SK-N-SH treated with all-trans-retinoic acid at 6 μM for 48 hours (cell line): ENCODE measurements around the gene TRAIP.

ENCODE experiments used
- ATAC-seq: fragments of 200-7000 bp; cut with Tn5 transposase; 3 replicates; pipeline ENCODE4 v1.9.1; 2020; ENCODE audit warnings: mild to moderate bottlenecking, moderate library complexity
- ARNTL ChIP-seq: fragments of 450-650 bp; formaldehyde crosslinking; IDR thresholded peaks from 2 replicates; pipeline ENCODE4 v1.5.0; 2020; ENCODE audit warnings: low read depth, mild to moderate bottlenecking, moderate library complexity, borderline replicate concordance
- CSDC2 ChIP-seq: fragments of 250-450 bp; sonication (Bioruptor Pico); IDR thresholded peaks from 2 replicates; pipeline ENCODE4 v1.5.0; 2020; ENCODE audit warnings: mild to moderate bottlenecking, moderate library complexity
- ESRRG ChIP-seq: fragments of 250-450 bp; sonication (Bioruptor Pico); IDR thresholded peaks from 2 replicates; pipeline ENCODE4 v1.6.1; 2021; ENCODE audit warnings: mild to moderate bottlenecking
- GLIS3 ChIP-seq: fragments of 250-450 bp; sonication (Bioruptor Pico); IDR thresholded peaks from 2 replicates; pipeline ENCODE4 v1.5.0; 2020; ENCODE audit warnings: mild to moderate bottlenecking, moderate library complexity
- ISL1 ChIP-seq: fragments of 250-450 bp; sonication (Bioruptor Pico); IDR thresholded peaks from 2 replicates; pipeline ENCODE4 v2.1.2; 2022; ENCODE audit warnings: mild to moderate bottlenecking, moderate library complexity
- OSR1 ChIP-seq: fragments of 250-450 bp; sonication (Bioruptor Pico); IDR thresholded peaks from 2 replicates; pipeline ENCODE4 v1.8.0; 2022; ENCODE audit warnings: moderate library complexity, mild to moderate bottlenecking, inconsistent platforms
- PPARA ChIP-seq: fragments of 250-450 bp; sonication (Bioruptor Pico); IDR thresholded peaks from 2 replicates; pipeline ENCODE4 v1.5.0; 2020; ENCODE audit warnings: mild to moderate bottlenecking, borderline replicate concordance
- RARB ChIP-seq: fragments of 250-450 bp; sonication (Bioruptor Pico); IDR thresholded peaks from 2 replicates; pipeline ENCODE4 v1.8.0; 2021; ENCODE audit warnings: mild to moderate bottlenecking, moderate library complexity
- SNAI2 ChIP-seq: fragments of 250-450 bp; sonication (Bioruptor Pico); IDR thresholded peaks from 2 replicates; pipeline ENCODE4 v1.5.0; 2020; ENCODE audit warnings: mild to moderate bottlenecking, moderate library complexity
- TCF4 ChIP-seq: fragments of 250-450 bp; sonication (Bioruptor Pico); IDR thresholded peaks from 2 replicates; pipeline ENCODE4 v1.8.0; 2021; ENCODE audit warnings: mild to moderate bottlenecking, moderate library complexity, borderline replicate concordance
- TOX ChIP-seq: fragments of 250-450 bp; sonication (Bioruptor Pico); IDR thresholded peaks from 2 replicates; pipeline ENCODE4 v1.8.0; 2021; ENCODE audit warnings: mild to moderate bottlenecking, moderate library complexity, borderline replicate concordance
- ZC3H10 ChIP-seq: fragments of 250-450 bp; sonication (Bioruptor Pico); IDR thresholded peaks from 2 replicates; pipeline ENCODE4 v1.5.1; 2021; ENCODE audit warnings: mild to moderate bottlenecking, moderate library complexity
- ZFP3 ChIP-seq: fragments of 250-450 bp; sonication (Bioruptor Pico); IDR thresholded peaks from 2 replicates; pipeline ENCODE4 v1.5.0; 2020; ENCODE audit warnings: mild to moderate bottlenecking, moderate library complexity
- ZFP30 ChIP-seq: fragments of 450-650 bp; formaldehyde crosslinking; IDR thresholded peaks from 2 replicates; pipeline ENCODE4 v1.5.0; 2022; ENCODE audit warnings: mild to moderate bottlenecking, moderate library complexity
- ZNF565 ChIP-seq: fragments of 450-650 bp; formaldehyde crosslinking; conservative IDR thresholded peaks from 2 replicates; pipeline ENCODE4 v1.5.0; 2020; ENCODE audit warnings: low read depth, mild to moderate bottlenecking, moderate library complexity
- ZNF70 ChIP-seq: fragments of 450-650 bp; formaldehyde crosslinking; IDR thresholded peaks from 2 replicates; pipeline ENCODE4 v1.5.0; 2020; ENCODE audit warnings: mild to moderate bottlenecking, moderate library complexity
- ZNF8 ChIP-seq: fragments of 450-650 bp; formaldehyde crosslinking; IDR thresholded peaks from 2 replicates; pipeline ENCODE4 v1.5.0; 2020; ENCODE audit warnings: mild to moderate bottlenecking, moderate library complexity
- TF ChIP-seq, protein P1 (sequence below): fragments of 250-450 bp; sonication (Bioruptor Pico); IDR thresholded peaks from 2 replicates; pipeline ENCODE4 v1.5.1; 2020; ENCODE audit warnings: low read depth, mild to moderate bottlenecking, moderate library complexity
- TF ChIP-seq, protein P2 (sequence below): fragments of 250-450 bp; sonication (Bioruptor Pico); IDR thresholded peaks from 2 replicates; pipeline ENCODE4 v1.8.0; 2021; ENCODE audit warnings: low read depth, mild to moderate bottlenecking, moderate library complexity, borderline replicate concordance
- TF ChIP-seq, protein P3 (sequence below): fragments of 250-450 bp; sonication (Bioruptor Pico); IDR thresholded peaks from 2 replicates; pipeline ENCODE4 v1.5.0; 2020; ENCODE audit warnings: mild to moderate bottlenecking, moderate library complexity
- TF ChIP-seq, protein P4 (sequence below): fragments of 250-450 bp; sonication (Bioruptor Pico); IDR thresholded peaks from 2 replicates; pipeline ENCODE4 v1.5.1; 2021; ENCODE audit warnings: mild to moderate bottlenecking, moderate library complexity

The TRAIP gene

DNA sequence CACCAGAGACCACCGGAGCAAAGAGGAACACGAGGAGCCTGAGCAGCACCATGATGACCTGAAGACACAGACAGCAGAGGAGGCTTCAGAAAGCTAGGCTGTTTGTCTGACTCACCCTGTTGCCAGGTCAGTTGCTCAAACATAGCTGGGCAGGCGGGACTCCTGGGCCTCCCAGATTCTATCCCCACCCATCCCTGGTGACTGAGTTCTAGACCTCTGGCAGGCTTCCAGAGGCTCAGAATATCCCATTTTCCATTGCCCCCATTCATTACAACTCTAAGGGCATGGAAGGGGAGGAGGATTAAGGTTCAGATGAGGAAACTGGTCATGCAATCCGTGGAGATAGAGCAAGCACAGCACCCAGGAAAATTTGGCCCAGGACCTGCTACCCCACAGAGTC, 56.6 kb downstream of the TRAIP start, which contains the start of gene CDHR4:
TSS of gene CDHR4 (minus strand) at position 113 of the 400 bp plus-strand sequence. CDS start at position 52, 61 bp downstream.
- TF ChIP-seq GLIS3 (no peak), ZC3H10 (no peak), ZNF70 (CRISPR knock-in tag) (no peak), ZNF8 (no peak), PPARA (CRISPR knock-in tag) (no peak), ARNTL (CRISPR knock-in tag) (no peak), ZFP3 (CRISPR knock-in tag) (no peak), RARB (CRISPR knock-in tag) (no peak), ZNF565 (no peak), ZFP30 (no peak), TCF4 (CRISPR knock-in tag) (no peak)
- TF ChIP-seq, protein P1, sequence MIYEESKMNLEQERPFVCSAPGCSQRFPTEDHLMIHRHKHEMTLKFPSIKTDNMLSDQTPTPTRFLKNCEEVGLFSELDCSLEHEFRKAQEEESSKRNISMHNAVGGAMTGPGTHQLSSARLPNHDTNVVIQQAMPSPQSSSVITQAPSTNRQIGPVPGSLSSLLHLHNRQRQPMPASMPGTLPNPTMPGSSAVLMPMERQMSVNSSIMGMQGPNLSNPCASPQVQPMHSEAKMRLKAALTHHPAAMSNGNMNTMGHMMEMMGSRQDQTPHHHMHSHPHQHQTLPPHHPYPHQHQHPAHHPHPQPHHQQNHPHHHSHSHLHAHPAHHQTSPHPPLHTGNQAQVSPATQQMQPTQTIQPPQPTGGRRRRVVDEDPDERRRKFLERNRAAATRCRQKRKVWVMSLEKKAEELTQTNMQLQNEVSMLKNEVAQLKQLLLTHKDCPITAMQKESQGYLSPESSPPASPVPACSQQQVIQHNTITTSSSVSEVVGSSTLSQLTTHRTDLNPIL = no peak
- TF ChIP-seq, protein P2, sequence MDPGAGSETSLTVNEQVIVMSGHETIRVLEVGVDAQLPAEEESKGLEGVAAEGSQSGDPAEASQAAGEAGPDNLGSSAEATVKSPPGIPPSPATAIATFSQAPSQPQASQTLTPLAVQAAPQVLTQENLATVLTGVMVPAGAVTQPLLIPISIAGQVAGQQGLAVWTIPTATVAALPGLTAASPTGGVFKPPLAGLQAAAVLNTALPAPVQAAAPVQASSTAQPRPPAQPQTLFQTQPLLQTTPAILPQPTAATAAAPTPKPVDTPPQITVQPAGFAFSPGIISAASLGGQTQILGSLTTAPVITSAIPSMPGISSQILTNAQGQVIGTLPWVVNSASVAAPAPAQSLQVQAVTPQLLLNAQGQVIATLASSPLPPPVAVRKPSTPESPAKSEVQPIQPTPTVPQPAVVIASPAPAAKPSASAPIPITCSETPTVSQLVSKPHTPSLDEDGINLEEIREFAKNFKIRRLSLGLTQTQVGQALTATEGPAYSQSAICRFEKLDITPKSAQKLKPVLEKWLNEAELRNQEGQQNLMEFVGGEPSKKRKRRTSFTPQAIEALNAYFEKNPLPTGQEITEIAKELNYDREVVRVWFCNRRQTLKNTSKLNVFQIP = no peak
- TF ChIP-seq, protein P3, sequence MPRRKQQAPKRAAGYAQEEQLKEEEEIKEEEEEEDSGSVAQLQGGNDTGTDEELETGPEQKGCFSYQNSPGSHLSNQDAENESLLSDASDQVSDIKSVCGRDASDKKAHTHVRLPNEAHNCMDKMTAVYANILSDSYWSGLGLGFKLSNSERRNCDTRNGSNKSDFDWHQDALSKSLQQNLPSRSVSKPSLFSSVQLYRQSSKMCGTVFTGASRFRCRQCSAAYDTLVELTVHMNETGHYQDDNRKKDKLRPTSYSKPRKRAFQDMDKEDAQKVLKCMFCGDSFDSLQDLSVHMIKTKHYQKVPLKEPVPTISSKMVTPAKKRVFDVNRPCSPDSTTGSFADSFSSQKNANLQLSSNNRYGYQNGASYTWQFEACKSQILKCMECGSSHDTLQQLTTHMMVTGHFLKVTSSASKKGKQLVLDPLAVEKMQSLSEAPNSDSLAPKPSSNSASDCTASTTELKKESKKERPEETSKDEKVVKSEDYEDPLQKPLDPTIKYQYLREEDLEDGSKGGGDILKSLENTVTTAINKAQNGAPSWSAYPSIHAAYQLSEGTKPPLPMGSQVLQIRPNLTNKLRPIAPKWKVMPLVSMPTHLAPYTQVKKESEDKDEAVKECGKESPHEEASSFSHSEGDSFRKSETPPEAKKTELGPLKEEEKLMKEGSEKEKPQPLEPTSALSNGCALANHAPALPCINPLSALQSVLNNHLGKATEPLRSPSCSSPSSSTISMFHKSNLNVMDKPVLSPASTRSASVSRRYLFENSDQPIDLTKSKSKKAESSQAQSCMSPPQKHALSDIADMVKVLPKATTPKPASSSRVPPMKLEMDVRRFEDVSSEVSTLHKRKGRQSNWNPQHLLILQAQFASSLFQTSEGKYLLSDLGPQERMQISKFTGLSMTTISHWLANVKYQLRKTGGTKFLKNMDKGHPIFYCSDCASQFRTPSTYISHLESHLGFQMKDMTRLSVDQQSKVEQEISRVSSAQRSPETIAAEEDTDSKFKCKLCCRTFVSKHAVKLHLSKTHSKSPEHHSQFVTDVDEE (CRISPR knock-in tag) = no peak
- TF ChIP-seq, all 23 proteins: peak for 0
- no peak for ATAC-seq

DNA sequence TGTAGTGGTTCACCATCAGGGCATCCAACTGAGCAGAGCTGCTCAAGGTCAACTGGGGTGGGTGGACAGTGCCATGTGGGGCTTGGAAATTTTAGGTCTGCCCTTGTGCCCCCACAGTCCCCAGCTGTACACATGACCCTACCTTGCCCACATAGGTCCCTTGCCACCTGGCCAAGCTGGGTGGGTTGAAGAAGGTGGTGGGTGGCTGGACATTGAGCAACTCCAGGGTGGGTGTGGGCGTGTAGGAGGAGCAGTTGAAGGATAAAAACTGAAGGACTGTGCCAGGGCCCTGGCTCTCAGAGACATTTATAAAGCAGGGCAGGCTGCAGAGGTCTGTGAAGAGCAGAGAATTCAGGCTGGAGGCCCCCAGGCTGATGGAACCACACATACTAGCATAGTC, 57.3 kb downstream of the TRAIP start:
- TF ChIP-seq ESRRG (CRISPR knock-in tag) (no peak), ARNTL (CRISPR knock-in tag) (no peak), RARB (CRISPR knock-in tag) (no peak), GLIS3 (no peak), ZNF70 (CRISPR knock-in tag) (no peak), OSR1 (CRISPR knock-in tag) (no peak), SNAI2 (CRISPR knock-in tag) (no peak), ZNF8 (no peak), PPARA (CRISPR knock-in tag) (no peak), ISL1 (CRISPR knock-in tag) (no peak), ZFP3 (CRISPR knock-in tag) (no peak), CSDC2 (CRISPR knock-in tag) (no peak), TOX (CRISPR knock-in tag) (no peak), ZC3H10 (no peak), TCF4 (CRISPR knock-in tag) (no peak)
- TF ChIP-seq, protein P4, sequence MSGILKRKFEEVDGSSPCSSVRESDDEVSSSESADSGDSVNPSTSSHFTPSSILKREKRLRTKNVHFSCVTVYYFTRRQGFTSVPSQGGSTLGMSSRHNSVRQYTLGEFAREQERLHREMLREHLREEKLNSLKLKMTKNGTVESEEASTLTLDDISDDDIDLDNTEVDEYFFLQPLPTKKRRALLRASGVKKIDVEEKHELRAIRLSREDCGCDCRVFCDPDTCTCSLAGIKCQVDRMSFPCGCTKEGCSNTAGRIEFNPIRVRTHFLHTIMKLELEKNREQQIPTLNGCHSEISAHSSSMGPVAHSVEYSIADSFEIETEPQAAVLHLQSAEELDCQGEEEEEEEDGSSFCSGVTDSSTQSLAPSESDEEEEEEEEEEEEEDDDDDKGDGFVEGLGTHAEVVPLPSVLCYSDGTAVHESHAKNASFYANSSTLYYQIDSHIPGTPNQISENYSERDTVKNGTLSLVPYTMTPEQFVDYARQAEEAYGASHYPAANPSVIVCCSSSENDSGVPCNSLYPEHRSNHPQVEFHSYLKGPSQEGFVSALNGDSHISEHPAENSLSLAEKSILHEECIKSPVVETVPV = no peak
- TF ChIP-seq, protein P3 (CRISPR knock-in tag) = no peak
- TF ChIP-seq, protein P2 = no peak
- ATAC-seq = no peak
